Measurements from ENCODE around the gene CD276. TPM values are rescaled to one million over a fixed set of nuclear protein-coding genes. Genes with fewer than 3 reads are reported as not detected.

CD276 gene
- total RNA-seq, 2 experiments from 2014 or later, result 2.6 to 3.1 TPM

DNA sequence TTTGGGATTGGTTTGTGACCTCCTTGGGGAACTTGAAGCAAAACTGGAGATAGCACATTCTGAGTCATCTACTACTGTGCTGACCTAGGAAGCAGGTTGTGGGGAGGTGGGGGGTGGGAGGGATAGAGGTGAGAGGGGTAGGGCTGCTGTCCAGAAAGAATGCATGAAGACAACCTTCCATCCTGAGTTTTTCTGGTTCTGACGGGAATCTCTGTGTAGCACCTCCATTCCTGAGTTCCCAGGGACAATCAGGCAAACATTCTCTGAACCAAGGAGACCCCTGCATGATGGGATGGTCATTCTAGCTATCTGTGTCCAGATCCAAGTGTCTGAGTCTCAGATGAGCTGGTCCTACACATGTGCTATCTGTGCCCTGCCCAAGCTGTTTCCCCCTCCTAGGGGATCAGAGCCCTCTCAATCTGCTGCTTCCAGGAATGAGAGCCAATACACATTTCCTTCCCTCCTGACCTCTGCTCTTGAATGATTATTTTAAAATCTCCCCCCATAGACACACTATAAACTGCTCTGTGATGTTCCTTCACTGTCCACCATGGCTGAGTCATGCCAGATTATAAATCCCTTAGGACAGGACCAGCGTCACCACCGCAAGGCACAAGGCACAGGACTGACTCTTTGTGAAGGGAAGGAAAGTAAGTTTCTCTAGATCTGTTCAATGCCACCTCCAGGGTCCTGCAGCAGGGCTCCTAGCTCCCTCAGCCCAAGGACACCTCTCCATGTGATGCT, 2.2 kb upstream of the CD276 start:
- ChIA-PET CTCF (interaction anchor here (1.2 to 1.9 kb wide), 2 partner anchors 46 to 49 kb away, joined by 3 to 10 read pairs; no protein-coding TSS in a partner anchor), POLR2A (interaction anchor here (0.5 to 1.0 kb wide), 2 partner anchors 48 to 408 kb away, joined by 3 to 4 read pairs; partner anchors contain the start of gene NPTN)

DNA sequence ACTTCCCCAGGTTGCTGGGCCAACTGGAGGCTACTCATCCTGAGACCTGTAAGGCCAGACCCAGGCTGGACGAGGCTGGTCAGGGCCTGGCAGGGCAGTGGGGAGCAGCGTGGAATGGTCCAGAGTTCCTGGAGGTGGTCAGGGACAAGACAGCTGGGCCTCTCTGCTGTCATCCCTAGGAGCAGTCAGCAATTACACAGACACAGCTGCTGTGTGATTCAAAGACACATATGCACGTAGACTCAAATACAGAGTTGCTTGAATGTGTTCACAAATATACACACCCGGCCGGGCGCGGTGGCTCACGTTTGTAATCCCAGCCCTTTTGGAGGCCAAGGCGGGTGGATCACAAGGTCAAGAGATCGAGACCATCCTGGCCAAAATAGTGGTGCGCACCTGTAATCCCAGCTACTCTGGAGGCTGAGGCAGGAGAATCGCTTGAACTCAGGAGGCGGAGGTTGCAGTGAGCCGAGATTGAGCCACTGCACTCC, 1.5 kb upstream of the CD276 start:
- POLR2A ChIA-PET, result interaction anchor here (0.5 to 1.0 kb wide), 3 partner anchors 15 to 408 kb away, joined by 3 to 11 read pairs (median 4); partner anchors contain the start of gene NPTN
- CTCF ChIA-PET, result interaction anchor here (1.2 to 2.7 kb wide), 3 partner anchors 17 to 50 kb away, joined by 3 to 10 read pairs (median 10); no protein-coding TSS in a partner anchor

DNA sequence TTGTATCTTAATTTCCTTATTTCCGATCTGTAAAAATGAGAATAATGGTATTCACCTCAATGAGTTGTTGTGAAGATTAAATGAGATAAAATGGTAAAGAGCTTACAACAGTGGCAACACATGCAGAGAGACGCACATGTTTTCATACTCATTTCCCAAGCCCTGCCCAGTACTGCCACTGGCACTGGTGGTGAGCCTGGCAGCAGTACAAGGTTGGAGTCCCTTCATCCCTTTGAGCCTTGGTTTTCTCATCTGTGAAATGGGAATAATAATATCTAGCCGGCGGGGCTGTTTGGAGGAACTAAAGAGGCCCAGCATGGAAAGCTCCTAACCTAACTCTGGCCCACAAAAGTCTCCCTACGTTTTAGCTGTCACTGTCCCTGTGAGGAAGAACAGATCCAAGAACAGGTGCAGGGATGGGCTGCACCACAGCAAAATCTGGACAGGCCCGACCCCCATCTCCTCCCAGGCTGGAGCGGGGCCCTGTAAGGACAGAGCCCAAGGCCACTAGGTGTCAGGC, 866 bp upstream of the CD276 start:
- ChIA-PET POLR2A (interaction anchor here (0.8 kb wide), 1 partner anchor 14 kb away, joined by 11 read pairs; no protein-coding TSS in a partner anchor), CTCF (interaction anchor here (0.6 to 2.7 kb wide), 5 partner anchors 11 to 51 kb away, joined by 3 to 10 read pairs (median 4); no protein-coding TSS in a partner anchor)

DNA sequence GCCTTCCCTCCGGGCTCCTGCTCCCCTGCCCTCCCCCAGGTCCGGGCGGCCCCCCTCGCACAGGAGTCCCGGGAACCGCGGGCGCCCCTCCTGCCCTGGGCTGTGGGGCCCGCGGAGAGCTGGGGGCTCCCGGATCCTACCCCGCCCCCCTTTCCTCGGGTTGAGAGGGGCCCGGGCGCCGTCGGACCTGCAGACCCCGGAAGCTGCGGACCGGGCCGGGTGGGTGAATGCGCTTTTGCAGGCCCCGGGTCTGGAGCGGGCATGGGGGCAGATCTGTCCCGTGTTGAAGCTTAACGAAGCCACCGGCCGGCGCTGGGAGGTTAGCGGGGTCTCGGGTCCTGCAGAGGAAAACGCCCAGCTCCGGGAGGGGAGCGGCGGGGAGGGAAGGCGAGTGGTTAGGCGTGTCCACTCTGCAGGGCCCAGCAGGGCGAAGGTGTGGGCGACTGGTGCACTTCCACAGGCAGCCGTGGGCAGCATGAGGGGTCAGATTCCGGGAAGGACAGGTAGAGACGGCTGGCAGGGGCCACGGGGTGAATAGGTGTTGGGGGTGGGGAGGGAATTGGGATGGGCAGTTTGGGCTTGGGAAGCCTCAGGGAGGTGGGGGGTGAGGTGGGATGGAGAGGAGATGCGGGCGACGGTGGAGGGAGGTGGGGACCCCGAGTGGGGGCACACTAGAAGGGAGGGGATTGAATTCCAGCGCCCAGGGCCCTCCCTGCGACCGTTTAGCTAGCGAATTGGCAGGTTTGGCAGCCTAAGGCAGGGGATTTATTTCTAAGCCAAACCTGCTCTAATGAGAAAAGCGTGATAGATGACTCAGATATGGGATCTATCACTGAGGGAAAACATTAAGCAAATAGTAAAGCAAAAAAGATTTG, 635 bp downstream of the CD276 start:
- ChIA-PET CTCF (interaction anchor here (1.6 to 2.7 kb wide), 3 partner anchors 15 to 48 kb away, joined by 4 to 10 read pairs (median 9); no protein-coding TSS in a partner anchor), POLR2A (no interaction called here)

DNA sequence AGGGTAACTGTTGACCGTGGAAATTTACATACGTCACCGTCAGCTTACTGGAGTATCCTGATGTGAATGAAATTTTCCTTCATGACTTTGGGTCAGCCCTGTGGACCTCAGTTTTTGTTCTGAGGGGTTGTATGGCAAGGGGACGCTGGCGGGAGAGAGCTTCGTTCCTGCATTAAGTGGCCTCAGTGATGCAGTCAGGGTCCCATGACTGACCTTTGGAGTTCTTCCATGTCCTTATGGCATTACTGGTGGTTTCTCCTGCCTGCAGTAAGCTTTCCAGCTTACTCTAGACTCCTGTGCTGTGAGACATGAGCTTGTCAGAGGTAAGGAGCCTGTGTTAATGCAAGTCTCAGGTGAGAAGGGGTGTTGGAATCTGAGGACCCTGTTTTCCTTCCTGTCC, 1.8 kb downstream of the CD276 start:
- POLR2A ChIA-PET, result no interaction called here
- CTCF ChIA-PET, result interaction anchor here (1.5 to 2.3 kb wide), 3 partner anchors 9 to 49 kb away, joined by 4 to 9 read pairs (median 7); no protein-coding TSS in a partner anchor

DNA sequence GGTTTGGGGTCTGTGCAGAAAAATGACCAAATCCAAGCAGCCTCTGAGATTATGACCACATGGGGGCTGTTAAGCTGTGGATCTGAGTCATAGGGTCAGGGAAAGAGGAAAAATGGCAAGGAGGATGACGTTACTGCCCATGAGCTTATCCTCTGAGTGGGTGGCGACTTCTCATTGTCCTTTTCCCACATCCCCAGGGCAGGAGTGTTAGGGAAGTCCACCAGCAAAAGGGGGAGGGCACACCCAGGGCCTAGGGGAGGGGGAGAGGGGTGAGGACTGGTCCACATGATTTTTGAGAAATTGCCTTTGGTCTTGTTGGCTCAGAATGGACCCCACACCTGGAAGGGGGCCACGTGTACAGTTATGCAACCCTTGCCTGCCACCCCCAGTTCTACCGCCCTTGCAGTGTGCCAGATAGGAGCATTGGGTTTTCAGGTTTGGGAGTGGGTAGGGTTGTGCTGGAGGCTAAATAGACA, 2.6 kb downstream of the CD276 start:
- ChIA-PET POLR2A (no interaction called here), CTCF (interaction anchor here (0.6 to 2.5 kb wide), 3 partner anchors 10 to 13 kb away, joined by 5 to 10 read pairs (median 7); no protein-coding TSS in a partner anchor)

DNA sequence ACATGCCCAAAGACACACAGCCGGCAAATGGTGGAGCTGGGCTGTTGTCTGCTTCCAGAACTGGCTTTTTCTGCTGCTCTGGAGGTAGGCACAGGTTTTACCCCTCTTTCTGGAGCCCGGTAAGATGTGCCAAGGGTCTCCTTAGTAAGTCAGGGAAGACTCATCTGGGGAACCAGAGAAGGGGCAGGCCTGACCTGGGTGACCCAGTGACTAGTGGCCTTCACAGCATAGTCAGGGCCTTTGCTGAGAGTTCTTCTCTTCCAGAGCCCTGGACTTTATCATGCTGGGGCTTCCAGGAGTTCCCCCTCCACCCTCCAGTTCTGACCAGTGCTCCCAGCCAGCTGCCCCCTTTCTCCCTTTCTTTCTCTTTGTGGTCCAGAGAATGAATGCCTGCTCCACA, 3.2 kb downstream of the CD276 start:
- CTCF ChIA-PET, result interaction anchor here (0.6 to 2.5 kb wide), 3 partner anchors 10 to 51 kb away, joined by 3 to 10 read pairs (median 5); no protein-coding TSS in a partner anchor
- POLR2A ChIA-PET, result no interaction called here

DNA sequence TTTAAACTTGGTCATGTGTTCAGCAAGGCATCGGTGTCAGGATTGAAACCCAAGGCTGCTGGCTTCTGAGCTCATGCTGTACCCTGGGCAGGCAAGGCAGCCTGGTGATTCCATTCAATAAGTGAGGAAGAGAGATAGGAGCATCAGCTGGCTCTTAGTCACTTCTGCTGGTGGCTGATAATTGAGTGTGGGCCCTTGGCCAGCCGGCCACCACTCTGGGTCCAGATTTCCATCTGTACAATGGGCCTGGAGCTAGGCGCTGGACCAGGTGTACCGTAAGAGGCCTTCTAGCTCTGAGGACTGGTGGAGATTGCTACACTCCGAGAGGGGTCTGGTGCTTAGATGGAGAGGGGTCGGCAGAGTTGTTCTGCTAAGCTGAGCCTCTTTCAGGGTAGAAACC, 4.3 kb downstream of the CD276 start:
- POLR2A ChIA-PET, result no interaction called here
- CTCF ChIA-PET, result interaction anchor here (1.7 to 2.5 kb wide), 2 partner anchors 11 kb away, joined by 5 to 10 read pairs; no protein-coding TSS in a partner anchor

DNA sequence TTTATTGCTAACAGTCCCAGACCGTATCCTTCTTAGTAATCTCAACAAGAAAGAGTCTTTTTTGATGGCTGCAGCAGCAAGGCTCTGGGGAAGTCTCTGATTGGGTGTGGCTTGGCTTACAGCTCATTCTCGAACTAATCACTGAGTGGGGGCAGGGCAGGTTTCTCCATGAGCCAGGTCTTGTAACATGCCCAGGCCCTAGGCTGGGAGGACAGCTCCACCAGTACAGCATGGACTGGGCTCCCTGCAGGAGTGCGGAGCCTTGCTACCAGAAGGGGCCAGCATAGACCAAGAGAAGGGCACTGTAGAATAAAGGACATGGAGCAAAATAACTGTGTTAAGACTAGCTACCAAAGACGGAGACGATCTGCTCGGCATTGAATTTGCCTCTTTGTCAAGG, 7.2 kb downstream of the CD276 start:
- ChIA-PET CTCF (interaction anchor here (0.7 to 1.1 kb wide), 4 partner anchors 9 to 450 kb away, joined by 3 read pairs; no protein-coding TSS in a partner anchor), POLR2A (interaction anchor here (0.6 kb wide), 1 partner anchor 367 kb away, joined by 4 read pairs; no protein-coding TSS in a partner anchor)

DNA sequence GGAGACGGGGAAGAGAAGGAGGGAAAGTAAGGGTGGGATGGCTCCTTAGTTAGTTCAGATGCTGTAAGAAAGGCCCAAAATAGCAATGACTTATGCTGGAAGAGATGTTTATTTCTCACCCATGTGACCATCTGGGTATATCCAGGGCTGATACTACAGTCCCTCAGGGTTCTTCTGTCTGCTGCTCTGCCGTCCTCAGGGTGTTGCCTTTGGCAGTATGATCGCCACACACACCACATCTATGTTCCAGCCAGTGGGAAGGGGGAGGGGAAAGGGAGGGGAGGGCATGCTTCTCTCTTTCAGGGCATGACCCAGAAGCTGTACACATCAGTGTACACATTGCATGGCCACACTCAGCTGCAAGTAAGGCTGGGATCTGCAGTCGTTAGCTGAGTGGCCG, 10.2 kb downstream of the CD276 start:
- CTCF ChIA-PET, result interaction anchor here (8.4 kb wide), 1 partner anchor 15 kb away, joined by 79 read pairs; no protein-coding TSS in a partner anchor
- POLR2A ChIA-PET, result no interaction called here

DNA sequence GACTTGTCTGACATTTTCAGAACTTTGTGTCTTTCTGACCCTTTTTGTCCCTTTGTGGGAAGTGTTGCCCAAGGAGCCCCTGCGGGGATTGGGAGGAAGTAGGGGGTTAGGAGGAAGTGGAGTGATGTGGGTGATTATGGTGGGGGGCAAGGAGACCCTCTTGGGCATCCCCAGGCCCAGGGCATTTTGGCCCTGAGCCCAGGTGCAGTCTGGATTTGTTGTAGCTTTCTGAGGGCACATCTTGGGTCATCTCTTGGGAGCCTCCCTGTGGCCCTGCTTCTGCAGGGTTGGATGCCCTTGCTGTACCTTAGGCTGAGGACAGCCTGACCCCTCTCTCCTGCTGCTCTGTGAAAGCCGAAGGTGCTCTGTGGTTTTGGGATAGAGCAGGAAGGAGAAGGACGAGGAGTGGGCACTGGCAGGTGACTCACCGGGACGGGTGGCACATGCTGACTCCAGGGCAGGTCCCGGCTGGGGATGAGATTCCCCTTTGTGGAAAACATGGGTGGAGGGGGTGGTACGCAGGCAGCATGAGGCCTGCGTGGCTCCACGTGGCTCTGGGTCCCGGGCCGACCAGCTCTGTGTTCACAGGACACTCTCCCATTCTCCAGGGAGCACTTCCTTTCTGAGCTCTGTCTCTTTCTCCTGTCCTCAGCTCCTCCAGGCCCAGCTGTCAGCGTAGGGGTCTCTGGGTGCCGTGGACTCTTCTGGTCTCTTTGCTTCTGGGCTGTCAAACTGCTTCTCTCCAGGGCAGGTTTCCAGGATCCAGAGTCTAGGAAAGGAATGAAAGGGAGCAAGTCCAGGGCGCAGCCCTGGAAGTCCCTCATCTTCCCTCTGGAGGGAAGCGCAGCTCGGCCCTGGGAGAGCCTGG, 11.8 kb downstream of the CD276 start:
- ChIA-PET POLR2A (no interaction called here), CTCF (interaction anchor here (5.2 to 8.4 kb wide), 2 partner anchors 17 to 62 kb away, joined by 79 to 90 read pairs; partner anchors contain the start of gene NPTN)

DNA sequence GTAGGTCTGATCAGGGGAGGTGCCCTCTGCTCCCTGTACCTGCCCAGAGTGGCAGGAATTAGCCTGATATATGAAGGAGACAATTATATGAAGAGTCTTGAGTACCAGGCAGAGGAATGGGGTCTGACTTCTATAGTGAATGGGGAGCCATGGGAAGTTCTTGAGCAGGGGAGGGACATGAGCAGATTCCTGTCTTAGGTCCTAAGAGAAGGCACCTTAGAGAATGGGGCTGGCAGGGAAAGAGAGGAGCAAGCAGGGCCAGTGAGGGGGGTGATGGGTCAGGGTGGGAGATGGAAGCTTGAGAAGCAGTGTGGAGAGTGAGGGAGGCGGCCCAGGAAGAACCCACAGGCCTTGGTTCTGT, 12.4 kb downstream of the CD276 start:
- ChIA-PET POLR2A (interaction anchor here (0.8 to 1.1 kb wide), 2 partner anchors 13 to 59 kb away, joined by 3 to 11 read pairs; no protein-coding TSS in a partner anchor), CTCF (interaction anchor here (0.8 to 8.4 kb wide), 5 partner anchors 10 to 455 kb away, joined by 3 to 90 read pairs (median 5); partner anchors contain the start of gene NPTN)

DNA sequence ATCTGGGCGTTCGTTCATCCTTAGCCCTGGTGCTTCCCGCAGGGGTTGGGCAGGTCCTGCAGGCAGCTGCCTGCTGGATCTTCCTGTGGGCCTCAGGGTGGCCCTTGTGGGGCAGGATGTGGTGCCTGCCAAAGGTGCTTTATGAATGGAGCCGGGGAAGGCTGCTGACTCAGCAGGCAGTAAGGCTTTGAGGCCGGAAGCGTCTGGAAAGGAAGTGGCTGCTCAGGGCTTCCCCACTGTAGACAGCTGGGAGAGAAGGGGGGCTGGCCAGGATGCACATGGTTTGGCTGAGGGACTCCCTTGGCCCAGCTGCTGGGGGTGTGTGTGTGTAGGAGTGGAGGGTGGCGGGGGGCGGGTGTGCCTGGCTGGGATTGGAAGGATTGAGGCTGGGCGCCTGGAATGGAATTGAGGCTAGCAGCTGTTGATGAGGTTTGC, 12.9 kb downstream of the CD276 start:
- POLR2A ChIA-PET, result interaction anchor here (0.8 to 1.1 kb wide), 2 partner anchors 14 to 59 kb away, joined by 3 to 11 read pairs; no protein-coding TSS in a partner anchor

DNA sequence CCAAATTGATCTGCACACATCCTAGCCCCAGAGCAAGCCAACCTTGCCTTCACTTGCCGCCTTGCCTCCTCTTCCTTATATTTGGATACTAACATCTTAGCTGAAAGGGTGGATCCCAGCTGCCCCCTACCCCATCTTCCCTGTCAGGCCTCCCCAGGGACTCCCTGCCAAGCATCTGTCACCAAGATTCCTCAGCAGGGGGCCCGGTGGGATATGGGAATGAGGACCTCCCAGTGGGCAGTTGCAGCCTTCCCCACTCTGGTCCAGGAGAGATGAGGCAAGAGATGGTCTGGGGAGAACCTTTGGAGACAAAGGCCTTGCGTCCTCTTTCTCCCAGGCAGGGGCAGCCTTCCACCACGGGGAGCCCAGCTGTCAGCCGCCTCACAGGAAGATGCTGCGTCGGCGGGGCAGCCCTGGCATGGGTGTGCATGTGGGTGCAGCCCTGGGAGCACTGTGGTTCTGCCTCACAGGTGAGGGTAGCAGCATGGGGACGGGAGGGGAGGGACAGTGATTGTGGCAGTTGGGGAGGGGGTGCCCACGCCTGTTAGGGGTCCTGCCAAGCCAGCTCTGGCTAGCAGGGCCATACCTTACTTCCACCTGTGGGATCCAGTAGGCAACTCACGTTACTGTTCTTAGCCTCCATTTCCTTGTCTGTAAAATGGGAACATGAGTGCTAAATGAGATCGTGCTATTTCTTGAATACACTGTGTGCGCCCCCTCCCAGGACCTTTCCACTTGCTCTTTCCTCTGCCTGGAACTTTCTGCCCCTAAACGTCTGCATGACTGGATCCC, 15.3 kb downstream of the CD276 start:
- POLR2A ChIA-PET, result no interaction called here

More for the DNA sequence above, 12.9 kb downstream of the CD276 start:
- CTCF ChIA-PET, result interaction anchor here (0.7 to 8.4 kb wide), 7 partner anchors 10 to 456 kb away, joined by 3 to 90 read pairs (median 4); partner anchors contain the start of gene NPTN

DNA sequence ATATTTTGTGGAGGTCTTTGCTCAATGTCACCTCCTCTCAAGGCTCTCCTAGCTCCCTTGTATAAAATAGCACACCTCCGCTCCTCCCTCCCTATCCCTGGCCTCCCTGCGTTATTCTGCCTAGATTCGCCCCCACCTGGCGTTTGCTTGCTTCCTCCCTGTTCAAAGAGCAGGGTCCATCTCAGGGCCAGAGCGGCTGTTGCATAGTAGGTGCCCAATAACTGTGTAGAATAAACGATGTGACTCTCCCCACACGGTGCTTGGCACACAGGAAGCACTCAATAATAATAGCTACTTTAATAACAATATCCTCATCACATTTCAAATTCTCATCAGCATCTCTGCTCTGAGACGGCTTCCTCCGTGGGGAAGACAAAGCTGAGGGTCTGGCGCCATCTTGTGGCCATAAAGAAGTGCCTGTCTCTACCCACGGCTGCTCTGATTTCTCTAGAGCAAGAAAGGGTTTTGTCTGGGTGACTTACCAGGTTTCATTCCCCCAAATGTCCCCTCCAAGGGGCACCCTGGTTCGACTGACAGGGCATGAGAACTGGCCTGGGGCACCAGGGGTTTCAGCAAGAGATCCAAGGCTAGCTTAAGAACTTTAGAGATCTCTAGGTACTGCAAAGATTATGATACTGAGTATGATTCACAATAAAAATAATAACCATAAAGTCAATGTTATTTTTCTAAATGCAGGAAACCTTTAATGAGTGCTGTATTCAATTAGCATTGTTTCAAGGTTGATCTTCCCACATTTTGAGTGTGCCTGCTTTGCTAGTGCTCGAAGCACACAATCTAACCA, 16.1 kb downstream of the CD276 start:
- ChIA-PET POLR2A (no interaction called here), CTCF (interaction anchor here (0.6 to 8.4 kb wide), 12 partner anchors 9 to 140 kb away, joined by 3 to 90 read pairs (median 6); partner anchors contain the start of genes CD276 and NPTN)

More for the DNA sequence above, 15.3 kb downstream of the CD276 start:
- CTCF ChIA-PET, result interaction anchor here (0.6 to 8.4 kb wide), 13 partner anchors 8 to 434 kb away, joined by 3 to 90 read pairs (median 6); partner anchors contain the start of genes CD276 and NPTN
